GM19467 (cell line): ENCODE data around the gene HSPA12B.

Experiments
- ATAC-seq: cut with Tn5 transposase; IDR thresholded peaks from one replicate; pipeline ENCODE4 v1.9.1; 2021; ENCODE audit warnings: mild to moderate bottlenecking, moderate library complexity; ENCODE audit not compliant: unreplicated experiment

HSPA12B gene

DNA sequence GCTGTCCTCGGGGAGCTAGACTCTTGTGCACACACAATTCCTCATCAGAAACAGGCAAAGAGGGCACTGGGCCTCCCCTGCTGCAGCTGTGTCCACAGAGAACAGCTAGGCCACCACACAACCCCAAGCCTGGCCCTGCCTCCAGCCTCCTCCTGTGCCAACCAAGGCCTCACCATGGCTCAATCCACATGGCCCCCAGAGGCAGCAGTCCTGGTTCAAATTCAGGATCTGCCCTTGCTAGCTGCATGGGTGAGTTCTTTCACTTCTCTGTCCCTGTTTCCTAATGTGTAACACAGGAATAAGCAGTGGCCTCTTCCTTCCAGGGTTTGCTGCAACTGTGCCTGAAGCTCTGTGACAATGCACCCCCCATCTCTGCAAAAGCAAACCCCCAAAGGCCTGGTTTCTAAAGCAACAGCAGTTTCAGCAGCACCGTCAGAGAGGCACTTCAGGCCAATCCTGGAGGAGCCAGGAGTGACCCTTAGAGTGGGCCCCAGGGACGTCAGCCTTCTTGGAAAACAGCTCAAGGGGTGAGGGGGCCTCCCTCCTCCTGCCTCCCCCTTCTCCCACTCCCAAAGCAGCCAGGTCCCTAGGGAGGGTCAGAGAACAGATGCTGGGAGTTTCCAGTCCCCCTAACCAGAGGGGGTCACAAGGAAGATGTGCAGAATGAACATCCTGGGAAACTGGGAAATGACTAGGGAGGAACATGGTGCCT is 32.8 kb downstream of the HSPA12B start:
- no peak for ATAC-seq

DNA sequence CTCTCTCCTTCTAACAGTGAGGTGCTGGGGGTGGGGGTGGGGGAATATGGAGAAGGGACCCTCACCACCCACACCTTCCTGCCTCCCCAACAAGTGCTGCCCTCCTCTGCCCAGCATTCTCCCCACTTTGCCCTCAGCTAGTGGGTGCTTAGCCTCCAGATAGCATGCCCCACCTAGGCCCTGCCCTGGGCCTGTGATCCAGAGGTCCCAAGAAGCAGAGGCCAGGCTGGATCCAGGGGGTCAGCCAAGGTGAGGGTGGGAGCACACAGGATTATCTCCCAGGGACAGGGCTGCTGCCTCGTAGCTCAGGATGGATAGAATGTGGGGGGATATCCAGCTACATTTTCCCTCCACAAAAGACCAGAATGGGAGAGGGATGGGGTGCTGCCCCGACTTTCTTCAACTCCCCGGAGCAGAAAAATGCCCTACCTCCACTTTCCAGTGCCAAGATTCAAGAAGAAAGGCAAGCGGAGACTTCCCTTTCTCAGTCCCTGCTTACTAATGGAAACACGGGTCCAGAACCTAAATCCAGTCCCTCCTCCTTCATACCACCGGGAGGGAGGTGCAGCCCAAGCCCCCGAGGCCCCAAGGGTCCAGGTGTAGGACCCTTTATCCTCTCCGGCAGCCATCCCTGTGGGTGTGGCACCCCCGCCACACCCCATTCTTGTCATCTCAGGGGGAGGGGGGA is 34.1 kb downstream of the HSPA12B start:
- ATAC-seq: no peak

DNA sequence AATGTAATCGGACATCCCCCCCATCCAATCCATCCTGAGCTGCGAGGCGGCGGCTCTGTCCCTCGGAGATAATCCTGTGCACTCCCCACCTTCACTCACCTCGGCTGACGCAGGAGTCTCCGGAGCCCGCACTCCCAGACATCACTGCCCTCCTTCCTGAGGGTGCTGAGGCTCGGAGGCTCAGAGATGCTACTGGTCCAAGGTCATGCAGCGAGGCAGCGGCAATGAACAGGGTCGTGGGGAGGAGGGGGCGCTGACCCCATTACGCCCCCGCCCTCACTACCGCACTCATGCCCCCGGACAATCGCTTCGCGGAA is 34.6 kb downstream of the HSPA12B start:
- no peak for ATAC-seq

DNA sequence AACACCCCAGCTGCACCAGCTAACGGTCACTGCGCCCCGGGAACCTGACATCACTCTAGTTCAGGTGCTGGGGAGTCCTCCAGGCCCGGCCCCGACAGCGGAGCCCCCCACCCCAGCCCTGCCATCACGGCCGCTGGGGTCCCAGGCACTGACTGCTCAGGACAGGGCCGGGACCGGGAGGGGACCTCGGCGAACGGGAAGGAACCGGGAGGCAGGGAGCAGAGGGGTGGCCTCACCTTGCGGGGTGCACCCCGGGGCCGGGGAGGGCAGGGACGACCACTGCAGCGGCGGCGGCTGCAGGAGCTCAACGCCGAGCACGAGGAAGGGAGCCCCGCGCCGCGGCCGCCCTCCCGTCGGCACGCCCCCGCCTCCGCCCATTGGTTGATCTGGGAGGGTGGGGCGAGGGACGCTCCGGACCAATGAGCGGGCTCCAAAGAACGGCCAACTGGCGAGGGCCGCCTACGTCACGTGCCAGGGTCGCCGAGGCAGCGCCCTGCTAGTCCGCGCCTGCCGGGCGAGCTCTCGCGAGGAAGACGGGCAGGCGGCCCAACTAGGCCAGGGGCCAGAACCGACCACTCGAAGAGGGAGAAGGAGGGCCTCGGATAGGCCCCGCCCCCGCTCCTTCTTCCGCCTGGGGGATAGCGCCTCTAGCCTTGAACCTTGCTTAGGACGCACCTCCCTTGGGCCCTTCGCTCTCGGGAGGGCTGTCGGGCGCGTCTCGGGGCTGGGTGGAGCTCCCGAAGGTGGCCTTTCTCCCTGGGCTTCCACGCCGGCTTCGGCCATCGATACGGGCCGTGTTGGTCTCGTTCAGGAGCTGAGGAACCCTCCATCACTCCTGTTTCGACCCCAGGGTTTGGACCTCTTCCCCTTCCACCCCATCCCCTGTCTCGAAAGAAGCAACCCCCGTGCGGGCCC is 35.2 kb downstream of the HSPA12B start, which contains the start of gene ADISSP:
ADISSP (minus strand) TSS at position 327 of the 915 bp plus-strand sequence. CDS start 7,653 bp downstream, outside the sequence.
- ATAC-seq: peak; percentile 92

DNA sequence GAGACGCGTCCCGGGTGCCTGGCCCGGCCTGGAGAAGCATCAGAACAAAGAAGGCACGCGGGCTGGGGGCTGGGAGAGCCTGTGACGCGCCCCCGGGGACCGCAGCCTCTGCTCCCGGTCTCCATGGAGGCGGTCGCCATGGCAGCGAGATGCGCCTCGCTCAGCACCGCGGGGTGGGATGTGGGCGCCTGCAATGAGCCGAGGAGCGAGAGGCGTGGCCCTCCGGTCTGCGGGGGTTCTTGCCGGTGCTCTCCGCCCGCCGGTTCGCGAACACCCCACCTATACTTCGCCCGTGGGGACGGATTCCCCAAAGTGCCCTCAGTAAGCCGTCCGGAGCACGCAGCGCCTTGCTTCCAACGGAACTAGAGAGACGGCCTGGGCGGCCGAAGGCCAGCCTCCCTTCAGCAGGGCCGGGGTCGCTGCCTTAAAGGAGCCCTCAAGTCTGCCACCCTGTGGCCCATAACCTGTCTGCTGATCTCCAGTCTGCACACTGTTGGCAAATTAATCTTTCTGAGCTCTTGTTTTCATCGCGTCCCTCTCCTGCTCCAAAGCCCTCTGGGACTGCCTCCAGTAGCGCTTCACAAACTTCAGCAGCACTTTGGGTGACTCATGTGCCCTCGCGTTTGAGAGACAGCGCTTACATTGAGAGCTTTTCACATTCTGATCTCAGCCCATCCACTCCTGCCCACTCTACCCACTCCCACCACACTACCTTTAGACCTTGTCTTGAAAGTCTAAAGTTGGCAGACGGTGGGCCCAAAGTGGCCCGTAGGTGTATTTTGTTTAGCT is 36.1 kb downstream of the HSPA12B start:
- peak; percentile 37 for ATAC-seq

DNA sequence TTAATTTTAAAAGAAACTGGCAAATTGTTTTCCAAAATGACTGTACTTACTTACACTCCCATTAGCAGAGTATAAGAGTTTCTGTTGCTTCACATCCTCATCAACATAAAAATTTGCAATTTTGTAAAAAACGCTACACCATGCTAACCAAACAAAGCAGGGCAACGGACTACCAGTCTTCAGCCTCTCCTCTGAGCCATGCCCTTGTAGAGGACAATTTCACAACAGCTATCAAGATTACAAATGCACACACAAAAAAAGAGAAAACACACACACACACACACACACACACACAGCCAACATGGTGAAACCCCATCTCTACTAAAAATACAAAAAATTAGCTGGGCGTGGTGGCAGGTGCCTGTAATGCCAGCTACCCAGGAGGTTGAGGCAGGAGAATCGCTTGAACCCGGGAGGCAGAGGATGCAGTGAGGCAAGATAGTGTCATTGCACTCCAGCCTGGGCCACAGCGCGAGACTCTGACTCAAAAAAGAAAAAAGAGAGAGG is 39.1 kb downstream of the HSPA12B start:
- no peak for ATAC-seq

DNA sequence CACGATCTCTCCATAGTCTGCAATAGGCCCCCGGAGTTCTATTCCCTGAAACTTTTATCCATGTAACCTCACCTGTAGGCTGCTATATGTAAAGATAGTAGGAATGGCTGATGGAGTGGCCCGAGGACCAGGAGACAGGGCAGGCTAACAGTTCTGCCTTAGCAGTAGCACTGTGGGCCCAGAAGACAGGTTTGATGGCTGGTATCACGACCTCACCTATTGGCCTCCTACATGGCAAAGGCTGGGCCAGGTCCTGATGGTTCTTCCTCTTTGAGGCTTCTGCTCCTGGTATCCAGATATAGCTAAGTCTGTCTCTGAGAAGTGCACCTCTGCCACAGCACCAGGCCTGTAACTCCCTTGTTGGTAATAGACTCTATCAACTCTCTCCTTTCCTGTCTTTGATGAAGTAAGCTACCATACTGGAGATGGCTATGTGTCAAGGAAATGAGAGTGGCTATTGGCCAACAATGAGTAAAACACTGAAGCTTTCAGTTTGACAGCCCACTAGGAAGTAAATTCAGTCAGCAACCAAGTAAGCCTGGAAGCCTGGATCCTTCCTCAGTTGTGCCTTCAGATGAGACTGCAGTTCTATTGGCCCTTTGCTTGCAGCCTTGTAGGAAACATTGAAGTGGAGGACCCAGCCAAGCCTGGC is 43.1 kb downstream of the HSPA12B start:
- no peak for ATAC-seq

DNA sequence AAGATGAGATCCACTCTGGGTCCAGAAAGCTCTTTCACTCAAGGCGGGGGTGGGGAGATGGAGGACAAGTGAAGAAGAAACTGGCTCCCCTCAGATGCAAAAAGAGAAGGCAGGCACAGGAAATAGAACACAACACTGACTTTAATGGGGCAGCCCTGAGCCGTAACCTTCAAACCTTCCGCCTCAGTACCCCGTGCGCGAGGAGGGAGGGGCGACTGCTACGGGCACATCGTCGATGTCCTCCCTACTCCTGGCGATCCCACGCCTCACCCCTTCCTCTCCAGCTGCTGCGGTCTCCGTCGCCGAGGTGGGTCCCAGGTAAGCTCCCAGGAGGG is 44.9 kb downstream of the HSPA12B start:
- no peak for ATAC-seq

DNA sequence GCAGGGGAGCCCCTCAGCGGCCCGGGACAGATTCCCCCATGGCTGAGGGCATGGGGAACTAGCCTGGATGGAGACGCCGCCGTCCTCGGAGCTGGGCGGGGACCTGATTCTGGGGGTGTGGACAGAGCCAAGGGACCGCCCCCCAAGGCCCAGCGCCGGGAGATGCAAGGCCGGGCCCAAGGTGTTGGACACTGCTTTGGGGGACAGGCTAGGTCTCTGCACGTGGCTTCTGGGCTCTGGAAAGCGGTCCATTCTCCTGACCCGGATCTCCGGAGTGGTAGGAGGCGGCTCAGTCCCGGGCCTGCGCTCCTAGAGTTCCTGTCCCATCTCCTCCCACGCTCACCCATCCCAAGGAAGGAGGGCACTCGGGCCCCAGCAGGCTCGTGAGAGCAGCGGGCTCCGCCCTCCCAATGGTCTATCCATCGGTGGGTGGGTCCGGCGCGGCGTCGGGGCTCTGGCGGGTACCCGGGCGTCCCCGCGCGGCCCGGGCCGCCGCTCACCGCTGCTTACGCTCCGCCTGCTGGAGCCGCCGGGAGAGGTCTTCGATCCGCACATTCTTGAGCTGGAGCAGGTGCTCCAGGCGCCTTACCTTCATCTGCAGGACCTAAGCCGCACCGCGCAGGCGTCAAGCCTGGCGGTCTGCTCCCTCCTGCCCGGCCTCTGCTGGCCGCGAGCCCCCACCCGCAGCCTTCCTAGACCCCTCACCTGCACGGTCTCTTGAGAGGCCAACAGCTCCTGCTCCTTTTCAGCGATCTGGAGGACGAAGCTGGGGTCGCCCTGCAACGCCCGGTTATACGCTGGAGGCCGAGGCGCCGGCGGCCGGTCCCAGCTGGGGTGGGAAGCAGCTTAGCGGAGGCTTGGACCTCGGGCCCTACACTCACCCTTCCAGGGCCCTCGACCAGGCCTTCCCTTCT is 45.5 kb downstream of the HSPA12B start:
- no peak for ATAC-seq

DNA sequence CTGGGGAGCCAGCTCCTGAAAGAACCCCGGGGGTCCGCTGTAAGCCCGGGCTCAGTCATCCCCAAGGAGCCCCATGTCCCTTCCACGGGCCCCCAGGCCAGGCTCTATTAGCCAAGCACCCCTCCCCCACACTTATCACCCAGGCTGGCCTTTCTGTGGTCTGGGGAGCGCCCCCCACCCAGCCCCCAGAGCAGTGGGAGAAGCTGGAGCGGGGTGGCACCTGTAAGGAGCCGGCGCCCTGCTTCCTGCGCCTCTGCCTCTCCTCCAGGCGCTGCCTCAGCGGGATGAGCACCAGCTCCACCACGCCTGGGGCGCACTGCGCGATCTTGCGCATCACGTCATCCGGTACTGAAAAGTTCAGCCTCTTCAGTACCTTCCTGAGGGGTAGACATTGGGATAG is 46.5 kb downstream of the HSPA12B start:
- ATAC-seq: no peak

DNA sequence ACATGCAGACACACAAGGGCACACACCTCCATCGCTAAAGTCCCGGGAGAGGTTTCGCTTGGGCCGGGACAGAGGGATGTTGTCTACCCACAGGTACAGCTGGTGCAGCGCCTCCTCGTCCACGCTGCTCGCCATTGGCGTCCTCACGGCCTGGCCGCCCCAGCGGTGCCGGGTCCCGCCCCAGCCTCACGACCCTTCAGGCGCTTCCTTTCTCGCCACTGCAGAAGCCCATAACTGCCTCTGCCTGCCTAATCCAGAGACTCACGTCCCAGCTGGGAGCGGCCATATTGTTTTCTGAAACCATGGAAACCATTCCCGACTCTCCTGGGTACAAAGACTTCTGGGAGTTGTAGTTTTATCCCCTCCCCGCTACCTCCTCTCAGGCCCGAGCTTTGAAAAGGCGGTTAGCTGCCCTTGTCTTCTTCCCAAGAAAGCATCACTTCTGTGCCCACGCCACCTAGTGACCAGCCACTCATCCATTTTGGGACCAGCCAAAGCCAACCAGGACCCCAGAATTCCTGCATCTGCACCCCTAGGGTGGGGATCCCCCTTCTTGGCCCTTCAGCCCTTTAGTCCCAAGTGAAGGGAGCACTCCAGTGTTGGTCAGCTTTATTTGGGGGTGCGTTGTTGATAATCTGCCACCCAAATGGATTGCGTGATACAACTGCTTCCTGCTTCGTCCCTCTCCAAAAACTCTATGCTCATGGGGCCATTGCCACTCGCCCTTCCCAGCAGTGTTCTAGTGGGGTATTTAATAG is 48.8 kb downstream of the HSPA12B start, which contains the start of gene SPEF1:
SPEF1 (minus strand) TSS at position 296 of the 758 bp plus-strand sequence; CDS start at position 135, 161 bp downstream.
- ATAC-seq: no peak

DNA sequence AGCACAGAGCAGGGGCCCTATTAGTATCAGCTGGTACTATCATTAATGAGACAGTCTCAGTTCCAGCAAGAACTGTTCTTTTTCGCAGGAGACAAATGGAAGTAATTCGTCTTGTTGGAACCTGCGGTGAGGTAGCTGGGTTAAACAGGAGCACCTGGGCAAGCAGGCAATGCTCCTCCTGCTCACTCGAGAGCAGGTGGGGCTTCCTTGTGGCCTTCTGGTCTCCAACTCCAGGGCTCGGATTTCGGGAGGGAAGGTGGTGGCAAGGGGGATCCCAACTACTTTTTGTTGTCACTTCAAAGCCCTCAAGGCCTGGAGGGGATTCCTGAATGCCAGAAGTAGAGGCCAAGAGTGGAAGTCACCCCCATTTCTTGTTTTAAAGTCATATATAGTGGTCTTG is 50.1 kb downstream of the HSPA12B start:
- ATAC-seq: no peak

DNA sequence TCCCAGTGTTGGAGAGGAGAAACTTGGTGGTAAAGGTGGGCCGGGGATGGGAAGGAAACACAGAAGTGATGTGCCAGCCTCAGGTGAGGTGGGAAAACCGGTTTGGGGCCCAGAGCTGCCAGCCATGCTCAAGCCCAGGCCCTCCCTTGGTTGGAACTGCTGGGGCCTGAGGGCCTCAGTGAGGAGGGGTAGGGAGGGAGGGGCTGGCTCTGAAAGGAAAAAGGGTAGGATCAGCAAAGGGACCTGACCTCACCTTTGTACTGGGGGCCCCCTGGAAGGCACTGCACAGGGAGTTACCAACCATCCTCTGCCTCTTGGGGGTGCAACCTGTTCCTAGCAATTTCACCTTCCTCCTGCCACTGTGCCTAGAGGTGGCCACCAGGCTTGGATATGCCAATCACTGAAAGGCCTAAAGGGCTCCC is 50.6 kb downstream of the HSPA12B start:
- ATAC-seq: no peak

DNA sequence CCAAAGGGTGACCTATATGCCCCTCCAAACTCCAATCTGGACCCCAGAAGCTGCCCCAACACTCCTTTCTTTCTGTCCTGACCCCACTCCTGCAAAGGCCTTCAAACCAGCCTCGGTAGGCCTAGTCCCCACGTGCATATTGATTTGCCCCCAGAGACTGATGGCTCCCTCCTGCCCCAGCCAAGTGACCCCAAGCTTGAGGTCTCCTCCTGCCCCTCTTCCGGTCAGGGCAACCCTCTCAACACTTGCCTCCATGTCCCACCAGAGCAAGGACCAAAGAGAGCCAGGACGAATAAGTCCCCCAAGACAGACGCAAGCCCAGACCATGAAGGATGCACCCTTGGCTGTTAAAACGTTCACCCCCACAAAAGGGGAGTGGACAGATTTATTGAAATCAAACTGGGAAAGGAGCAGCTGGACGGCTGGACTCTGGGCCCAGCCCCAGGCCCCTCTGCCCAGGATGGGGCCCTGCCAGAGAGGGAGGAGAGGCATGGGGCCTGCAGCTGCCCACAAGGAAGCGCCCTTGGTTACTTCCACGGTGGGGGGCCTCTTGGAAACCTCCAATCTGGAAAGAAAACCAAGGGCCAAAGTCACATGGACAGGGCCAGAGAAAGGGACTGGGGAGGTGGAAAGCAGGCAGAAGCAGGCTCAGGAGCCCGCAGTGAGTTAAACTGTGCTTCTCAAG is 51.2 kb downstream of the HSPA12B start:
- ATAC-seq: no peak

DNA sequence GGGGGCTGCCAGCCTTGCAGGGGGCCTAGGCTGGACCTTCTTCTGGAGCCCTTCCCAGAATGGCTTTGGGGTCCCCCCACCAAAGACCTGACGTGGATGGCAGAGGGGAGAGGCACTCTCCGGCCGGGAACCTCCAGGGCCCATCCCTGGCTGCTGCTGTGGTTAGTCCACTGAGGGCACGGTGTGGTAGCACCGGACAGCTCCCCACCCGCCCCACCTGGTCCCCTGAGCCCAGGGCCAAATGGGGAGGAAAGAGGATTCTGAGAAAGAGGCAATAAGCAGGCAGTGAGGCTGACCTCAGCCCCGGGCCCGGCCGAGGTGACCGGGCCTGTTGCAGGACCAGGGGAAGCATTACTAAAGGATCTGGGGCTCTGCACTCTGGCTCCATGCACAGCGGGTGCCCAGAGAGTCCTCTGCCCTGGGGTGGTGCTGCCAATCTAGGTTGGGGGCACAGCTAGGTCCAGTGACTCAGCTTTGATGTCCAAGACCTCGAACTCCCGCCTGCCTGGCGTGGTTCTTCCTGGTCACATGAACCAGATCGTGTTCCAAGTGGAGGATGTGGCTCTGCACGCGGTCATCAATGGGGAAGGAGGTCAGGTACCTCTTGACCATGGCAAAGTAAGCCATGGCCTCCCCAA is 51.9 kb downstream of the HSPA12B start:
- no peak for ATAC-seq

DNA sequence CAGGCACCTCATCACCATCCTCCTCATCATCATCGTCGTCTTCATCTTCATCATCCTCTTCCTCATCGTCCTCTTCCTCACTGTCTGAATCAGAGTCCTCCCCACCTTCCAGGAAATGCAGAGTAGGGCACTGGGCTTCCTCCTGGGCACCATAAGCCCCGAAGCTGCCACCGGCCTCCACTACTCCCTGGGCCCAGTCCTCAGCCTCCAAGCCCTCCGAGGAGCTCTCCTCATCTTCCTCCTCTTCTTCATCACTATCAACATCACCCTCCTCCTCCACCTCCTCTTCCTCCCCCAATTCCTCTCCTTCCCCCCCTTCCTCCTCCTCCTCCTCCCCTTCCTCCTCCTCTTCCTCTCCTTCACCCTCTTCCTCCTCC is 52.4 kb downstream of the HSPA12B start:
- no peak for ATAC-seq
